GM10847 (cell line): ENCODE results near the gene NEUROD1.

Source experiments
- POLR2A ChIP-seq: IDR thresholded peaks from 2 replicates; pipeline ENCODE4 v1.6.1; 2011; ENCODE audit not compliant: insufficient read length; ENCODE audit errors: extremely low read depth

NEUROD1 gene

GRCh38 chr2:181682795-181683517, 2.6 kb upstream of the NEUROD1 start:
- TF ChIP-seq POLR2A = no peak

- no peak for TF ChIP-seq POLR2A
These were observed 1.9 kb upstream of the NEUROD1 start for GRCh38 chr2:181682026-181682789.

- no peak for TF ChIP-seq POLR2A
These were observed 857 bp upstream of the NEUROD1 start for GRCh38 chr2:181680937-181681811.

GRCh38 chr2:181679544-181679979, 755 bp downstream of the NEUROD1 start:
- no peak for TF ChIP-seq POLR2A

- TF ChIP-seq POLR2A = no peak
These were observed 1.3 kb downstream of the NEUROD1 start for GRCh38 chr2:181678861-181679543.

GRCh38 chr2:181677912-181678586, 2.3 kb downstream of the NEUROD1 start:
- no peak for TF ChIP-seq POLR2A

- no peak for TF ChIP-seq POLR2A
These were observed 5.1 kb downstream of the NEUROD1 start for GRCh38 chr2:181675254-181675653.

- TF ChIP-seq POLR2A = no peak
These were observed 5.9 kb downstream of the NEUROD1 start for GRCh38 chr2:181674461-181674860.

- no peak for TF ChIP-seq POLR2A
These were observed 7.1 kb downstream of the NEUROD1 start for GRCh38 chr2:181673173-181673572.

GRCh38 chr2:181672255-181673008, 7.9 kb downstream of the NEUROD1 start:
- no peak for TF ChIP-seq POLR2A

GRCh38 chr2:181670632-181671031, 9.7 kb downstream of the NEUROD1 start:
- TF ChIP-seq POLR2A = no peak

- no peak for TF ChIP-seq POLR2A
These were observed 13.1 kb downstream of the NEUROD1 start for GRCh38 chr2:181667234-181667633.

- TF ChIP-seq POLR2A = no peak
These were observed 18.0 kb downstream of the NEUROD1 start for GRCh38 chr2:181662287-181662686.

- TF ChIP-seq POLR2A = no peak
These were observed 20.1 kb downstream of the NEUROD1 start for GRCh38 chr2:181660181-181660580.

GRCh38 chr2:181658444-181658843, 21.9 kb downstream of the NEUROD1 start:
- no peak for TF ChIP-seq POLR2A
